HG03095 (cell line): ENCODE measurements around the gene GRIA4.
"Not testable (repeated sequence)": the region's sequence is repeated elsewhere in the genome, so short reads cannot be mapped to it uniquely, and the experiment has no call there.

Experiments used
- ATAC-seq: cut with Tn5 transposase; IDR thresholded peaks from one replicate; pipeline ENCODE4 v1.9.1; 2021; ENCODE audit warnings: moderate library complexity; ENCODE audit not compliant: unreplicated experiment

Gene GRIA4

GRCh38 chr11:105856954-105857353, 247.1 kb downstream of the GRIA4 start:
- ATAC-seq: no peak

GRCh38 chr11:105857728-105858127, 247.9 kb downstream of the GRIA4 start:
- no peak for ATAC-seq

GRCh38 chr11:105858841-105859240, 249.0 kb downstream of the GRIA4 start:
- ATAC-seq: no peak

- no peak for ATAC-seq
Measured at GRCh38 chr11:105860105-105860504, 250.2 kb downstream of the GRIA4 start.

- no peak for ATAC-seq
Measured at GRCh38 chr11:105861225-105861624, 251.4 kb downstream of the GRIA4 start.

- ATAC-seq: no peak
Measured at GRCh38 chr11:105862736-105863367, 253.0 kb downstream of the GRIA4 start.

GRCh38 chr11:105863523-105863922, 253.7 kb downstream of the GRIA4 start:
- ATAC-seq: no peak

- no peak for ATAC-seq
Measured at GRCh38 chr11:105867742-105868141, 257.9 kb downstream of the GRIA4 start.

- ATAC-seq: no peak
Measured at GRCh38 chr11:105868762-105869285, 259.0 kb downstream of the GRIA4 start.

GRCh38 chr11:105870516-105871113, 260.7 kb downstream of the GRIA4 start:
- no peak for ATAC-seq

GRCh38 chr11:105878510-105878909, 268.6 kb downstream of the GRIA4 start:
- ATAC-seq: no peak

GRCh38 chr11:105878927-105879326, 269.1 kb downstream of the GRIA4 start:
- ATAC-seq: not testable (repeated sequence)

GRCh38 chr11:105881027-105881426, 271.2 kb downstream of the GRIA4 start:
- ATAC-seq: no peak

GRCh38 chr11:105884436-105884835, 274.6 kb downstream of the GRIA4 start:
- no peak for ATAC-seq

- no peak for ATAC-seq
Measured at GRCh38 chr11:105891685-105892084, 281.8 kb downstream of the GRIA4 start.

- ATAC-seq: no peak
Measured at GRCh38 chr11:105897161-105897560, 287.3 kb downstream of the GRIA4 start.

- ATAC-seq: no peak
Measured at GRCh38 chr11:105899772-105900171, 289.9 kb downstream of the GRIA4 start.

GRCh38 chr11:105900515-105901035, 290.7 kb downstream of the GRIA4 start:
- ATAC-seq: no peak

GRCh38 chr11:105903113-105903512, 293.2 kb downstream of the GRIA4 start:
- ATAC-seq: no peak

- ATAC-seq: no peak
Measured at GRCh38 chr11:105906517-105906916, 296.6 kb downstream of the GRIA4 start.

- ATAC-seq: no peak
Measured at GRCh38 chr11:105907319-105907718, 297.4 kb downstream of the GRIA4 start.

- ATAC-seq: no peak
Measured at GRCh38 chr11:105910095-105910715, 300.3 kb downstream of the GRIA4 start.
